PC-3 (cell line): Measurements from ENCODE around the gene PRKCE. TPM values are rescaled to one million over a fixed set of nuclear protein-coding genes. Genes with fewer than 3 reads are reported as not detected.

Experiments used
- ATAC-seq: fragments of 200-7000 bp; cut with Tn5 transposase; 2 replicates; pipeline ENCODE4 v1.9.1; 2020; ENCODE audit warnings: mild to moderate bottlenecking, moderate library complexity
- BruUV-seq: library from RNA; stranded (reverse); fragments of 400-500 nt; replicated peaks from 2 replicates; lab custom pipeline; 2021; lab: Mats Ljungman, UMichigan
- CTCF ChIA-PET: fragments of 300-600 bp; sonication (Branson Sonifier 250); formaldehyde crosslinking; loops from one replicate; lab custom pipeline; 2022; ENCODE audit warnings: antibody characterized with exemption; lab: Charles Lee
- POLR2A ChIA-PET: fragments of 300-600 bp; sonication (Branson Sonifier 250); formaldehyde crosslinking; loops from one replicate; lab custom pipeline; 2022; ENCODE audit warnings: antibody characterized with exemption; ENCODE audit not compliant: unreplicated experiment; lab: Charles Lee
- DNase-seq: peaks from one replicate; pipeline ENCODE4 v3.0.0-alpha.2; 2015
- H2AFZ ChIP-seq: fragments of 300-600 bp; sonication (generic); 2 replicates; pipeline ENCODE4 v1.6.0; 2016; ENCODE audit warnings: antibody characterized with exemption, low read length
- H3F3A ChIP-seq: fragments of 300-600 bp; sonication (generic); one replicate; pipeline ENCODE4 v1.6.0; 2017; ENCODE audit warnings: antibody characterized with exemption, low read length, control low read depth, mild to moderate bottlenecking; ENCODE audit not compliant: unreplicated experiment
- H3K27ac ChIP-seq: fragments of 300-600 bp; sonication (generic); 2 replicates; pipeline ENCODE4 v1.5.1; 2016; ENCODE audit warnings: mild to moderate bottlenecking, low read length
- H3K27me3 ChIP-seq: fragments of 300-600 bp; sonication (generic); 2 replicates; pipeline ENCODE4 v1.6.1; 2016; ENCODE audit warnings: low read length, mixed read lengths
- H3K36me3 ChIP-seq: fragments of 300-600 bp; sonication (generic); 2 replicates; pipeline ENCODE4 v1.6.1; 2016; ENCODE audit warnings: low read depth, mixed run types, low read length, mixed read lengths
- H3K4me1 ChIP-seq: fragments of 300-600 bp; sonication (generic); 2 replicates; pipeline ENCODE4 v1.5.1; 2016; ENCODE audit warnings: low read length; ENCODE audit not compliant: insufficient read depth
- H3K4me2 ChIP-seq: fragments of 300-600 bp; sonication (generic); 2 replicates; pipeline ENCODE4 v1.6.0; 2016; ENCODE audit warnings: low read length
- H3K4me3 ChIP-seq: fragments of 300-600 bp; sonication (generic); 2 replicates; pipeline ENCODE4 v1.5.1; 2016; ENCODE audit warnings: mild to moderate bottlenecking, low read length, mixed read lengths
- H3K79me2 ChIP-seq: fragments of 300-600 bp; sonication (generic); 2 replicates; pipeline ENCODE4 v1.6.1; 2017; ENCODE audit warnings: low read length, mixed read lengths
- H3K9ac ChIP-seq: fragments of 300-600 bp; sonication (generic); 2 replicates; pipeline ENCODE4 v1.6.0; 2016; ENCODE audit warnings: mild to moderate bottlenecking, low read length
- H3K9me2 ChIP-seq: fragments of 300-600 bp; sonication (generic); replicated peaks from 2 replicates; pipeline ENCODE4 v1.6.1; 2016; ENCODE audit warnings: mixed run types, low read length, mixed read lengths
- H3K9me3 ChIP-seq: fragments of 300-600 bp; sonication (generic); 2 replicates; pipeline ENCODE4 v1.6.1; 2016; ENCODE audit warnings: low read length, mixed read lengths
- H4K20me1 ChIP-seq: fragments of 300-600 bp; sonication (generic); 2 replicates; pipeline ENCODE4 v1.6.1; 2016; ENCODE audit warnings: low read length, mixed read lengths
- EZH2 ChIP-seq: fragments of 300-600 bp; sonication (generic); IDR thresholded peaks from one replicate; pipeline ENCODE4 v1.6.1; 2017; ENCODE audit warnings: antibody characterized with exemption, mild to moderate bottlenecking, low read length; ENCODE audit not compliant: unreplicated experiment
- EZH2phosphoT487 ChIP-seq: fragments of 300-600 bp; sonication (generic); IDR thresholded peaks from 2 replicates; pipeline ENCODE4 v1.6.1; 2018; ENCODE audit warnings: mild to moderate bottlenecking, antibody characterized with exemption, low read length, borderline replicate concordance
- intact Hi-C: fragments of 100-400 bp; cut with micrococcal nuclease; formaldehyde crosslinking; loops from 2 replicates; pipeline ENCODE4 v1.9.0; 2023
- total RNA-seq: library from RNA; depleted of rRNA; stranded (reverse); fragments of >200 nt; gene quantifications from 2 replicates; pipeline ENCODE4 v1.2.3, GENCODE V29; 2014
- TF ChIP-seq, protein P1 (sequence below): fragments of 300-600 bp; sonication (generic); conservative IDR thresholded peaks from 2 replicates; pipeline ENCODE4 v1.5.1; 2017; ENCODE audit warnings: antibody characterized with exemption, low read depth, mild to moderate bottlenecking, low read length

Gene PRKCE
- total RNA-seq, 1 experiment from 2014 or later = 7.0 TPM

DNA sequence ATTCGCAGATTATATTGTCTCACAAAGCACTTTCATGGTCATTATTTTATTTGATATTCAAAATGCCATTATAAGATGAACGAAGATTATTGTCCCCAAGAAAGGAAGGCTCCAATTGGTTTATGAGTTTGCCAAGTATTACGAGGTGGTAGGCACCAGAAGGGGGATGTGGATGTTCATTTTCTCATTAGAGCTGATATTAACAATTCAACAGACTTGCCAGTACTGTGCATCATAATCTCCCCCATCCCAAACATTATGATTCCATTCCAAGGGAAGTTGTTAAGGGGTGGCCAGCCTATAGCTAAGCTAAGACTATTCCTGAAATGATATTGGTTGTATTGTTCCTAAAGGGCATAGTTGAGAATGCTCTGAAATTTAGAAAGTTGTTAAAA is 257.7 kb downstream of the PRKCE start:
- peak overlapping the region; percentile 34 for H3K27ac ChIP-seq
- H3F3A ChIP-seq = no peaks in the 10 kb centered on the region
- no peak overlapping the region for H3K4me3 ChIP-seq
- H3K4me1 ChIP-seq = peaks cover 21% of the 10 kb centered on the region
- H3K27me3 ChIP-seq = no peaks in the 10 kb centered on the region
- H3K9me2 ChIP-seq = no peaks in the 10 kb centered on the region
- no peaks in the 10 kb centered on the region for H3K79me2 ChIP-seq
- no peaks in the 10 kb centered on the region for H3K9me3 ChIP-seq
- H2AFZ ChIP-seq = no peak overlapping the region
- ChIA-PET CTCF (interaction anchor here (1.1 kb wide), 1 partner anchor 30 kb away, joined by 4 read pairs; no protein-coding TSS in a partner anchor), POLR2A (no interaction called here)
- peak overlapping the region; percentile 51 for H3K4me2 ChIP-seq
- TF ChIP-seq, protein P1, sequence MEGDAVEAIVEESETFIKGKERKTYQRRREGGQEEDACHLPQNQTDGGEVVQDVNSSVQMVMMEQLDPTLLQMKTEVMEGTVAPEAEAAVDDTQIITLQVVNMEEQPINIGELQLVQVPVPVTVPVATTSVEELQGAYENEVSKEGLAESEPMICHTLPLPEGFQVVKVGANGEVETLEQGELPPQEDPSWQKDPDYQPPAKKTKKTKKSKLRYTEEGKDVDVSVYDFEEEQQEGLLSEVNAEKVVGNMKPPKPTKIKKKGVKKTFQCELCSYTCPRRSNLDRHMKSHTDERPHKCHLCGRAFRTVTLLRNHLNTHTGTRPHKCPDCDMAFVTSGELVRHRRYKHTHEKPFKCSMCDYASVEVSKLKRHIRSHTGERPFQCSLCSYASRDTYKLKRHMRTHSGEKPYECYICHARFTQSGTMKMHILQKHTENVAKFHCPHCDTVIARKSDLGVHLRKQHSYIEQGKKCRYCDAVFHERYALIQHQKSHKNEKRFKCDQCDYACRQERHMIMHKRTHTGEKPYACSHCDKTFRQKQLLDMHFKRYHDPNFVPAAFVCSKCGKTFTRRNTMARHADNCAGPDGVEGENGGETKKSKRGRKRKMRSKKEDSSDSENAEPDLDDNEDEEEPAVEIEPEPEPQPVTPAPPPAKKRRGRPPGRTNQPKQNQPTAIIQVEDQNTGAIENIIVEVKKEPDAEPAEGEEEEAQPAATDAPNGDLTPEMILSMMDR = no peak
- TF ChIP-seq EZH2 (no peak), EZH2phosphoT487 (no peak)
- DNase-seq (no peak), ATAC-seq (no peak)
- no peak overlapping the region for H3K9ac ChIP-seq
- no peaks in the 10 kb centered on the region for H4K20me1 ChIP-seq
- intact Hi-C loops = no loop called here
- BruUV-seq = no TSS peak
- H3K36me3 ChIP-seq = no peaks in the 10 kb centered on the region

DNA sequence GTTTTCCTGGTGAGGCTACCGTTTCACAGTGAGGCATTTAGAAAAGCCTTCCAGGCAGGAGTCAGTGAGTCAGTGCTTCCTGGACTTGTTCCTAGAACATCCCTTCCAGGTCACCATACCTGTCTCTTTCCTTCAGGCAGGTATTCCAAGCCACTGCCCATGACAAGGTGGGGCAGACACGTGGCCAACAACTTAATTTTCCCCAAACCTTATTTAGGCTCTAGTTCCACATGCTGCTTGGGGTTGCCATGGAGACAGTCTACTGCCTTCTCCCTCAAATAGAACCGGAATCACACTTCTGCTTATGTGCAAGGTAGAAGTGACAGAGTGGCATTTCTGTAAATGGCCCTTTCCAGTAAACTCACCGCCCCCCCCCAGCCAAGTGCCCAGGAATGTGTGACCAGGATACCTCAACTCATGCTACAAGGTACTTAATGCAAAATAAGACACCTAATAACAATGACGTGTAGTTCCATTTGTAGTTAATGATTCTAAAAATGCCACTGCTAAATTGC is 258.3 kb downstream of the PRKCE start:
- POLR2A ChIA-PET = no interaction called here
- Histone ChIP-seq H3K9ac (no peak overlapping the region), H3K4me1 (peaks cover 21% of the 10 kb centered on the region), H3K27ac (peak overlapping the region; percentile 16), H3K4me3 (no peak overlapping the region), H3K9me3 (no peaks in the 10 kb centered on the region), H4K20me1 (no peaks in the 10 kb centered on the region), H3K36me3 (no peaks in the 10 kb centered on the region), H3K9me2 (no peaks in the 10 kb centered on the region), H2AFZ (no peak overlapping the region), H3K27me3 (no peaks in the 10 kb centered on the region), H3K79me2 (no peaks in the 10 kb centered on the region), H3K4me2 (peak overlapping the region; percentile 51), H3F3A (no peaks in the 10 kb centered on the region)
- BruUV-seq = no TSS peak
- ATAC-seq = peak; percentile 96
- intact Hi-C loops = no loop called here
- no peak for TF ChIP-seq EZH2
- TF ChIP-seq EZH2phosphoT487 = no peak
- TF ChIP-seq, protein P1 = no peak
- DNase-seq = peak; percentile 93
- CTCF ChIA-PET = interaction anchor here (1.1 kb wide), 1 partner anchor 31 kb away, joined by 4 read pairs; no protein-coding TSS in a partner anchor

DNA sequence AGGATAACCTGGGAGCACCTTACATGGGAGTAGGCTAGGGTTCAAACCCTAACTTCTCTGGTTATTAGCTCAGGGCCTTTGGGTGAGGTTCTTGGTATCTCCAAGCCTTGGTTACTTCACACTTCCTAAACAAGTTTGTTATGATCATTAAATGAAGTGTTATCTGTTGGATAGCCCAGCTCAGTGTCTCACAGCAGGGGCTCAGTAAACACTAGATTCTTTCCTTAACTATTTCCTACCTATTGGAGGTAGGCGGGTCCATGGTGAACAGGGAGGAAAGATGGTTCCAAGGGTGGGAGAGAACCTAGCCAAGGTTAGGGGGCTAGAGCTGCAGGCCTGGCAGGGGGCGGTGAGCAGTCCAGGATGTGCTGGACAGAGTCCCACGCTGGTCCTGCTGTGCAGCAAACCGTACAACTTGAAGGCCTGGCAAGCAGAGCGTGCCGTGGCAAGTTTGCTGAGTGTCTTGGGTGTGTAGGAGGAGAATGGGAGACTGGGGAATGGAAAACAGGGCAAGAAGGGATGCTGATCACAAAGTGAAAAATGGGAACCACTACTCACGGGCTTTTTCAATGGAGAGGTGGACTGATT is 259.1 kb downstream of the PRKCE start:
- ATAC-seq (no peak), DNase-seq (no peak)
- Histone ChIP-seq H3K4me2 (no peak overlapping the region), H4K20me1 (no peaks in the 10 kb centered on the region), H3K4me1 (peaks cover 21% of the 10 kb centered on the region), H3K9me2 (no peaks in the 10 kb centered on the region), H3K9me3 (no peaks in the 10 kb centered on the region), H3K27me3 (no peaks in the 10 kb centered on the region), H3K27ac (no peak overlapping the region), H3K9ac (no peak overlapping the region), H3K36me3 (no peaks in the 10 kb centered on the region), H3K79me2 (no peaks in the 10 kb centered on the region), H2AFZ (no peak overlapping the region), H3K4me3 (no peak overlapping the region), H3F3A (no peaks in the 10 kb centered on the region)
- ChIA-PET POLR2A (no interaction called here), CTCF (no interaction called here)
- intact Hi-C loops = no loop called here
- no TSS peak for BruUV-seq
- TF ChIP-seq EZH2phosphoT487 = no peak
- TF ChIP-seq EZH2 = no peak
- TF ChIP-seq, protein P1 = no peak
